22Rv1 (cell line): Measurements from ENCODE around the gene PYGO2.

Source experiments
- H3K27ac ChIP-seq: fragments of 450-650 bp; 2 replicates; pipeline ENCODE4 v1.5.1; 2017
- ZFX ChIP-seq: fragments of 450-650 bp; IDR thresholded peaks from 2 replicates; pipeline ENCODE4 v1.6.1; 2017; ENCODE audit warnings: antibody characterized with exemption, borderline replicate concordance
- TF ChIP-seq, protein P1 (sequence below): fragments of 450-650 bp; IDR thresholded peaks from 2 replicates; pipeline ENCODE4 v1.5.1; 2017; ENCODE audit warnings: mild to moderate bottlenecking

Gene PYGO2

DNA sequence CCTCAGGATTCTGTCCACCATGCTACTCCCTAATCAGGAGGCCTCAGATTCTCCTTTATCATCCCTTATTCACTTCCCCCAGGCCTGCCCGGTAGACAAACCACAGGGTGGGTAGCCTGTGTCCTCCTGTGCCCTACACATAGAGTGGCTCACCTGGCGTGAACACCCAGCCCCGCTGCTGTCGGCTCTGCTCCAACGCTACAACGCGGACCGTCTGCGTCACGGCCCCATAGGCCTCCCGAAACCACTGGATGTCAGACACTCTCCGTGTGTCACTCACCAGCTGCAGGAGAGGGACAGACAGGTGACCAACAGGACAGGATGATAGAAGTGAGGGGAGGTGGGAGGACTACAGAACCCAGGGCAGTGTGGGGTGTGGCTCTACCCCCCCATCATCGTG is 35.4 kb downstream of the PYGO2 start:
- TF ChIP-seq ZFX = no peak
- TF ChIP-seq, protein P1, sequence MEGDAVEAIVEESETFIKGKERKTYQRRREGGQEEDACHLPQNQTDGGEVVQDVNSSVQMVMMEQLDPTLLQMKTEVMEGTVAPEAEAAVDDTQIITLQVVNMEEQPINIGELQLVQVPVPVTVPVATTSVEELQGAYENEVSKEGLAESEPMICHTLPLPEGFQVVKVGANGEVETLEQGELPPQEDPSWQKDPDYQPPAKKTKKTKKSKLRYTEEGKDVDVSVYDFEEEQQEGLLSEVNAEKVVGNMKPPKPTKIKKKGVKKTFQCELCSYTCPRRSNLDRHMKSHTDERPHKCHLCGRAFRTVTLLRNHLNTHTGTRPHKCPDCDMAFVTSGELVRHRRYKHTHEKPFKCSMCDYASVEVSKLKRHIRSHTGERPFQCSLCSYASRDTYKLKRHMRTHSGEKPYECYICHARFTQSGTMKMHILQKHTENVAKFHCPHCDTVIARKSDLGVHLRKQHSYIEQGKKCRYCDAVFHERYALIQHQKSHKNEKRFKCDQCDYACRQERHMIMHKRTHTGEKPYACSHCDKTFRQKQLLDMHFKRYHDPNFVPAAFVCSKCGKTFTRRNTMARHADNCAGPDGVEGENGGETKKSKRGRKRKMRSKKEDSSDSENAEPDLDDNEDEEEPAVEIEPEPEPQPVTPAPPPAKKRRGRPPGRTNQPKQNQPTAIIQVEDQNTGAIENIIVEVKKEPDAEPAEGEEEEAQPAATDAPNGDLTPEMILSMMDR = no peak
- H3K27ac ChIP-seq = no peak overlapping the region

DNA sequence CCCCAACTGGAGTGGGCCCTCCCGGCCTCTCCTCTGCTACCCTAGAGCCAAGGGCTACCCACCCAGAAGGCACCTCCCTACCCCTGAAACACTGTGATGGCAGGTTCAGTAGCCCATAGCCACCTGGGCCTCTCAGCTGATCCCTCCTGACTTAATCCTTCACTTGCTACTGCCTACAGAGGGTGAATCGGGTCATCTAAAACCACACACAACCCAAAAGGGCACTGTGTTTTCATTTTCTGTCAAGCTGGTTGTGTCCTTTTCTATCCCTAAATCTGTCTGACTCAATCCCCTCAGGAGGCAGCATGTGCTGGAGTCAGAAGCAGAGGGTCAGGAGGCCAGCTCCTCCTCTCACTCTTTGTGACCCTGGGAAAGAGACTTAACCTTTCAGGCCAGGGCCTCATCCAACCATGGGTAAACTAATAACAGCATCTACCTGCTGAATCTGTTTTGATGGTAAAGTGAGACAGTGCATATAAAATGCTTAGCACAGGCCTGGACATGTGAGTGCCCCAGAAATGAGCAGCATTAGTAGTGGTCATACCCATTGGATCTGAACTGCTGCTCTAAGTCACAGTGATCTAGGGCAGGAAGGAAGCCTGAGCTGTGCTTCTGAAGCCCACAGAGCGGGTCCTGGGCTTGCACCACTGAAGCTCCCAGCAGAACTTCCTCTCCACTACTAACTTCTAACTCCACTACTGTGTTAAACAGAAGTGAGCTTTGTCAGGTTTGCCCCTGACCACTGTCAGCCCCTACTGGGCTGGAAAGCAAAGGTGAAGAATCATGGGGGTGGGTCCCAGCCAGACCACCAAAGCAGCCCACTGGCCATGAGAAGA is 36.0 kb downstream of the PYGO2 start:
- TF ChIP-seq, protein P1 = no peak
- no peak for TF ChIP-seq ZFX
- no peak overlapping the region for H3K27ac ChIP-seq

DNA sequence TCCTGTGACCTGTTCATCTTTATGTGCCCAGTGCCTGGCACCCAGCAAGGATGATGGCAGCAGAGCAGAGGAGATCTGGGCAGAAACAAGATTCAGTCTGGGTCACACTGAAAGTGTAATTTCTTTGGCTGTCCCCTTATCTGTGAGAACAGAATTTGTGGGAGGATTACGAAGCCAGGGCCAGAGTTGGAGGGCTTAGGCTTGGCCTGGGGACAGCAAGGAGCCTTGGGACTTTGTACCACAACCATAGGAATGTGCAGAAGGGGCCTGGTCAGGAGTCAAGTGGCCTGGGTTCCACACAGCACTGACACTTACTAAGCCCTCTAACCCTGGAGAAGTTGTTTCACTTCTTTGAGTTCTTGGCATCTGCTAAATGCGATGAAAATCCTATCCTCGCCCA is 37.9 kb downstream of the PYGO2 start:
- no peak for TF ChIP-seq ZFX
- TF ChIP-seq, protein P1 = no peak
- no peak overlapping the region for H3K27ac ChIP-seq

DNA sequence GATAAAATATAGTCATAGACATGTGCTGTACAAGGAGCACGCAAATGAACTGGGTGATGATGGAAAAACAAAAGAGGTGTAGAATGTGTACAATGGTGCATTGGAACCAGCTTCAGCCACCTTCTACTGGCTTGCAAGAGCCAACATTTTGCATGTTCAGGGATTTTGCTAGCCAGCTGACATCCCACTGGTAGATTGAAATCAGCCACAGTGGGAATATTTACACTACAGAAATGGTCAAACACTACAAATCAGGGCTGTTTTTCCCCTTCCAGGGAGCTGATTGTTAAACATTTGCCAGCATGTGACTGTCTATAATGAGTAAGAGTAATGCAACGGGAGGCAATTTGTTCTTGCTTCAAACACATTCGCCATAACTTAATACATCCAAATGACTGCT is 48.3 kb downstream of the PYGO2 start:
- no peak overlapping the region for H3K27ac ChIP-seq
- TF ChIP-seq, protein P1 = no peak
- no peak for TF ChIP-seq ZFX

DNA sequence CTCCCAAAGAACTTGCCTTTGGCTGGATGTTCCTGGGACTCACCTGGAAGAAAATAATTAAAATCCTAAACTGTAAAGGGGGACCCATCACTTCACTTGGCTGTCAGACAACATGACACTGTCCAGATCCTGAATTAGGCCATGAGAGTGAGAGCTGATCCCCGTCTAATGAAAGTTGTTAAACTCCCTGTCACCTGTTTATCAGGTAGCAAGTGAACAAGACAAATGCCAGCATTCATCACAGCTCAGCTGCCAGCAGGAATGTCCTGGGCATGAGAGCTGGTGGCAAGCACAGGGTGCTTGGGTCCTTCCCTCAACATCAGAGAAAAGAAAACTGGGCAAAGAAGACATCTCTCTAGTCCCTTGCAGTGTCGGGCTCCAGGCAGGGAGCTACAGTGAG is 48.8 kb downstream of the PYGO2 start:
- TF ChIP-seq, protein P1 = no peak
- no peak for TF ChIP-seq ZFX

DNA sequence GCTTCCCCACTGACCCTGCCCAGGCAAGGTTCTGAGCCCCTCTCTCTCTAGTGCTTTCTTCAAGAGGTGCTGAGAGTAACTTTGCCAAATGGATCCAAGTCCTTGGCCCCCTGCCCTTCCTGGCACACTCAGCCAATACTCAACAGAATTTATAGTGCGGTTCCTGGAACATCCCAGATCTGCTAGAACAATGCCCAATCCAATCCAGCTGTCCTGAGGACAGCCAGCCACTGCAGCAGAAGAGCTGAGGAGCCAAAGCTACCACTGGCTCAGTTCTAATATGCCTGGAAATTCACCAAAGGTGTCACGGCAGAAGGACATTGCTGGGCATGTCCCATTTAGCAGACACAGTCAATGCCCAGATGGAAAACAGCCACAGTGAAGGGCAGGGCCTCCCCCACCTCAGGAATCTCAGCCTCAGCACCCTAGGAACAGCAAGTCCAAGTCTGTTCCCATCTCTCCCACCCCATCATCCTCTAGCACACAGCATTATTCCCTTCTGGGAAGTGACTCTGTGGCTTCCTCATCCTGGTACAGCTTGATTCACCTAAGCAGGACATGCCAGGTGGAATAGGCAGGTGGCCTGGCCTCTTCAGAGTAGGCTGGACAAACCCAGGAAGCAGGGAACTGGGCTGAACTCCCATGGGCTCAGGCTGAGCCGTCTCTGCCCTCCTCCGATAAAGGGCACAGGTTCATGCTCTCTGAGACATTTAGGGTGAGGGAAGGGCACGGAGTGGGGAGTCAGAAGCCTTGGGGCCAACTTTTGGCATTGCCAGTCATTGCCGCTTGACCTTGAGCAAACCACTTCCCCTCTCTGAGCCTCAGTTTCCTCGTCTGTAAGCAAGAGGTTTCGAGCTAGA is 49.7 kb downstream of the PYGO2 start:
- peak overlapping the region; percentile 23; the same call in 1 of the 2 replicates for H3K27ac ChIP-seq
- TF ChIP-seq, protein P1 = no peak
- no peak for TF ChIP-seq ZFX

More for the DNA sequence above, 48.8 kb downstream of the PYGO2 start:
- no peak overlapping the region for H3K27ac ChIP-seq
